HTERT RPE-1 (cell line): ENCODE data around the gene TUBA4A.

Experiments
- in situ Hi-C: fragments of 300-500 bp; cut with MboI; formaldehyde crosslinking; loops from 4 replicates; pipeline ENCODE4 v1.14.3; 2020; ENCODE audit warnings: low sequenced_read_pairs

The TUBA4A gene

GRCh38 chr2:219253753-219254589 lies at the start of gene TUBA4A:
Gene TUBA4A, minus strand, starts transcription at chr2:219253918. Its CDS starts 60 bp downstream, at chr2:219253858.
- in situ Hi-C loops = no loop called here

DNA sequence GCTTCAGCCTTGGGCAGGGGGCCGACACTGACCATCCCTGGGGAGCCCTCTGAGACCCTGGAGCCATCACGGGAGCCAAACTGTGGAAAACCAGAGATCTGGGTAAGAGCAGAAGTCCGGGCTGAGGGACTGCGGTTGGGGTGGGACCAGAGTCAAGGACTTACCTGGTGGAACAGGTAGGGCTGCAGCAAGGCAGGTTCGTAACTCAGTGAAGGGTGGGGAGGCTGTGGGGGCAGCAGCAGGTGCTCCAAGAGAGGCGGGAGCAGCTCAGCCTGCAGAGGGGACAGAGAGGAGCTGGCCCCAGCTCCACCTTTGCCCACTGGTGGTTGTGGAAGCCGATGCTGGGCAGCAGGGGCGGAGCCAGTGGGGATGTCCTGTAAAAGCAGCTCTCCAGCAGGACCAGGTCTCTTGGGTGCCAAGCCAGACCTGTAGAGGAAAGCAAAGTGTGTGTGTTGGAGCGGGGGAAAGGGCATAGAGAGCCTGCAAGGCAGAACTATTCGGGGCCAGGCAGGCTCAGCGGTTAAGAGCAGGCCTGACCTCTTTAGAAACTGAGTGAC lies 48.8 kb upstream of the TUBA4A start:
- in situ Hi-C loops = no loop called here

DNA sequence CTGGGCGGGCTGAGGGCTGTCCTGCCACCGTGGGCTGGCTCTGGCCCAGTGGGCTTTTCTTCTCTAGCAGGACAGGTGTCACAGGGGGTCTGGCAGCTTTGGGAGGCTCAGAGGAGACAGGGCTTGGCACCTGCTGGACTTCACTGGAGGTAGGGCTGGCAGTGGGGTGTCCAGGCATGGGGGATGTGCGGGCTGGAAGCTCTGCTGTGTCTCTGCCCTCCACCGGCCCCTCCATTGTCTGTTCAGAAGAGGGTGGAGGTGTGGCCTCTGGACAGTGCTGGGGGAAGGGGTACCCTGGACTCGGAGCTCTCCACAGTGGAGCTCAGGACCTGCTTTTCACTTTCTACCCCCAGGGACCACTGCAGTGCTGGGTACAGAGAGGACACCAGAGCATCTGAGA lies 46.3 kb upstream of the TUBA4A start:
- in situ Hi-C loops = no loop called here

DNA sequence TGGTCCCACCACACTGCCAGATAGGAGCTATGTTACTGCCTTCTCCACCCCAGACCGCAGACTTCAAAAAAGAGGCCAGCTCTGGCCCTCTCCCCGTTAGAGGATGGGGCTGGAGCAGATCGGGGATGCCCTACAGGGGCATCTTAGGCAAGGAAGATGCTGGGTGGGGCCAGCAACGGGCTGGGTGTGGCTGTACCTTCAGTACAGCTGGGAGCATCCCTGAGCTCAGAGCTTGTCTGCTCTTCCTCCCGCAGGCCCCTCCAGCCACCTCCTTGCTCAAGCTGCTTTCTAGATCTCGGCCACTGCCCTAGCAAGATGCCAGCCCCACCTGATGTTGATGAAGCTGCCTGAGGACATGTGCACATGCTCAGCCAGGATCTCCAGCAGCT lies 45.6 kb upstream of the TUBA4A start:
- in situ Hi-C loops = no loop called here

- in situ Hi-C loops = no loop called here
These were observed 45.1 kb upstream of the TUBA4A start for GRCh38 chr2:219298759-219299371.

- in situ Hi-C loops = no loop called here
These were observed 44.2 kb upstream of the TUBA4A start for GRCh38 chr2:219297766-219298456.

- in situ Hi-C loops = no loop called here
These were observed 43.1 kb upstream of the TUBA4A start for GRCh38 chr2:219296631-219297391.

GRCh38 chr2:219296142-219296541 lies 42.4 kb upstream of the TUBA4A start:
- in situ Hi-C loops = no loop called here

- in situ Hi-C loops = no loop called here
These were observed 40.9 kb upstream of the TUBA4A start for GRCh38 chr2:219294356-219295351.

DNA sequence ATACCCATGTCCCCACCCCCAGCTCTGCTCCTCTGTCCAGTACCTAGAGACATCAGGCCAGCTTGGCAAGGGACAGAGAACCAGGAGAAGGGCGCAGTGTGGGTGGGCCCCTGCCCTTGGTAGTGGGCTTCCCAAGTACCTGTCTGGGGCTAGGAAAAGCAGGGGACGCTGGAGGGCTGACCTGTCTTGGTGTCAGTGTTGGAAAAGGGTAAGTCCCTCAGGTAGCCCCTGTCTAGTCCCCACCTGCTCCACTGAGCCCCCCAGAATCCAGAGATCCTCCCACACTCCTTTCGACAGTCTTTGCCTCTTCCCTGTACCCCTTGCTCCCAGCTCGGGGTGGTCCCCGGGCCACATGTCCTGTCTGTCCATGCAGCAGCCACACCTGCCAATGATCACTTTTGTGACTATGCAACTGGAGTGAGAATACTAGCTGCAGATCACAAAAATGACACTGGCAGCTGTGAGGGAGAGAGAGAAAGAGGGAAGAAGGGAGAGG lies 40.1 kb upstream of the TUBA4A start:
- in situ Hi-C loops = no loop called here

DNA sequence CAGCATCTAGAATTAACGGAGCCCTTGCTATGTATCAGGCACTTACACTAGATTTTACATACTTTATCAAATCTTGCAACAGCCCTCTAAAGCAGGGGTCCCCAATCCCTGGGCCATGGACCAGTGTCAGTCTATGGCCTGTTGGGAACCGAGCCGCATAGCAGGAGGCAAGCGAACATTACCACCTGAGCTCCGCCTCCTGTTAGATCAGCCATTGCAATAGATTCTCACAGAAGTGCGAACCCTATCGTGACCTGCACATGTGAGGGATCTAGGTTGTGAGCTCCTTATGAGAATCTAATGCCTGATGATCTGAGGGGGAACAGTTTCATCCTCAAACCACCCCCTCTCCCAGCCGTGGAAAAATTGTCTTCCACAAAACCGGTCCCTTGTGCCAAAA lies 38.9 kb upstream of the TUBA4A start:
- in situ Hi-C loops = no loop called here

DNA sequence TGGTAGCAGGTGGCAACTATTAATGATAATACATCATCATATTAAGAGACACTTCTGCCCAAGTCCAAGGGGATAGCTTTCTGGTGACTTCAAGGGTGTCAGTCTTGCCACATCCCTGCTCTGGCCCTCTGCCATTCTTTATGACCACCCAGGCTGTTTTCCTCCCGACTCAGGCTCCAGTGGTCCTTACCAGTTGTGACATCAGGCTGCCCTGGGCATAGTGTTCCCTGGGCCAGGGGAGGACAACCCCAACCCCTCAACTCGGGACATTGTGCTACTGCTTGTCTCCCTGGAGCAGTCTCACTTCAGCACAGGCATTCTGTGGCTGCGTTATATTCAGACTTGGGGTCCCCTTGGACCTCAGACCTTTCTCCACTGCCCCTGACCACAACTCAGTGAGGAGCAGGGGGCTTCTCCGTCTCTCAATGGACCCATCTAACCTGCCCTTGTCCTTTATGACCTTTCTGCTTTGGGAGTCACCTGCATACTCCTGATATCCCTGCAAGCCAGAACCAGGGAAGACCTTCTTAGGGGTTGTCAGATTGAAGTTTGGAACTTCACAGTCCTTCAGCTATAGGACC lies 38.3 kb upstream of the TUBA4A start:
- in situ Hi-C loops = no loop called here

DNA sequence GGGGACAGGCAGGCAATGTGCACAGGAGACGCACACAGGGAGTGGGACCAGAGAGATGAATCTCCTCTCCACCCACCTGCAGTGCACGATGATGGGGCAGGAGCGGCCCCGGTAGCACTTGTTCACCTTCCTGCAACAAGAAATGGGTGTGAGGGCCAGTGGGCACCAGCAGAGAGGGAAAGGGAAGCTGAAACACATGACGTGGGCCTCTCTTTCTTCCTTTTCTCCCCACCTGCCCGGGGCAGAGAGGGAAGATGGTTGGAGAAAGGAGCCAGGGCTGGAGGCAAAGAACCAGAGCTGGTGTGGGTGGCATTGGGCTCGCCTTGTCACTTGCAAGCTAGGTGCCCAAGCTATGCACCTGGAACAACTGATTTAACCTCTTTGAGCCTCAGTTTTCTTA lies 37.7 kb upstream of the TUBA4A start:
- in situ Hi-C loops = no loop called here

- in situ Hi-C loops = no loop called here
These were observed 36.9 kb upstream of the TUBA4A start for GRCh38 chr2:219290381-219291171.

GRCh38 chr2:219289537-219290361 lies 36.0 kb upstream of the TUBA4A start:
- in situ Hi-C loops = no loop called here

GRCh38 chr2:219289195-219289536 lies 35.4 kb upstream of the TUBA4A start:
- in situ Hi-C loops = no loop called here

DNA sequence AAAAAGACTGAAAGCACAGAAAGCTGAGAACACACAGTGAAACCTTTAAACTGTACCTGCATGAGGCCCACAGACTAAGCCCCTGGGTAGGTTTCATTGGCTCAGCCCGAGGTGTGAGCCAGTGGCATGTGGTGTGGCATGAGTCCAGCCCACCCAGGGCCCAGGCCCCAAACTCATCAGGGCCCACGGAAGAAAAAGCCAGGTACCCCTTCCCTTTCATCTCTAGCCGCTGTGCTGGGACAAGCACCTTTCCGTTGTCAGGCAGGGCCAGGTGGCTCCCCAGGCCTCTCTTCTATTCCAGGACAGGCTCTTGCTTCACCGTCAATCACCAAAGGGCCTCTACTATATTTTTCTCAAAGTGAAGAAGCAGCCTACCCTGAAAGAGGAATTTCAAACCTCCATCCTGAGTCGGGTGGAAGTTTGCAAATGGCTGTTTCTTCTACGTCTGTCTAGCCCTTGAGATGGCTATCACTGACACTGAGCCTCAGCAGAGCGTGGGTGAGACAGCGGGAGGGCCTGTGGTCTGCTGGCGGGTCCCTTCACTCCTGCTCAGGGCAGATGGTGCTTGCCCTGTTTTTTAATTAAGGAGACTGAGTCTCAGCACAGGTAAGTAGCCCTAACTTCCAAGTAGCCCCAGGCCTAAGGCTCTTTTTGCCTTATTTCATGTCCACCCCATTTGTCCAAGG lies 34.0 kb upstream of the TUBA4A start:
- in situ Hi-C loops = no loop called here
